Hematopoietic multipotent progenitor cell (in vitro differentiated cells): ENCODE data around the gene GBE1. TPM values are rescaled to one million over a fixed set of nuclear protein-coding genes. Genes with fewer than 3 reads are reported as not detected.
A peak's percentile ranks its signal among the peaks of the same experiment; 100 is the strongest.

Experiments used
- DNase-seq, 3 donors: peaks; one replicate each; pipeline ENCODE4 v3.0.0-alpha.2; 2011 to 2015; ENCODE audit warnings: low read depth in 2 of 3, low spot score in 2 of 3
- total RNA-seq: library from RNA; depleted of rRNA; stranded (reverse); fragments of >200 nt; gene quantifications from one replicate; pipeline ENCODE4 v1.2.3, GENCODE V29; 2012

GBE1 gene
- total RNA-seq, 1 donor, result 13.5 TPM

- DNase-seq, result no peak
These were observed 53.4 kb downstream of the GBE1 start for GRCh38 chr3:81707996-81708395.

GRCh38 chr3:81702126-81702525 lies 59.3 kb downstream of the GBE1 start:
- no peak for DNase-seq

- no peak for DNase-seq
These were observed 61.7 kb downstream of the GBE1 start for GRCh38 chr3:81699536-81700320.

- DNase-seq, result no peak
These were observed 65.4 kb downstream of the GBE1 start for GRCh38 chr3:81696090-81696489.

GRCh38 chr3:81695302-81695701 lies 66.1 kb downstream of the GBE1 start:
- no peak for DNase-seq

- no peak for DNase-seq
These were observed 66.8 kb downstream of the GBE1 start for GRCh38 chr3:81694662-81695061.

- DNase-seq, result no peak
These were observed 68.7 kb downstream of the GBE1 start for GRCh38 chr3:81692766-81693165.

- no peak for DNase-seq
These were observed 71.8 kb downstream of the GBE1 start for GRCh38 chr3:81689617-81690016.

- no peak for DNase-seq
These were observed 76.6 kb downstream of the GBE1 start for GRCh38 chr3:81684751-81685395.

GRCh38 chr3:81676706-81677456 lies 84.6 kb downstream of the GBE1 start:
- DNase-seq, result no peak

- no peak for DNase-seq
These were observed 86.8 kb downstream of the GBE1 start for GRCh38 chr3:81674690-81675089.

- DNase-seq, result no peak
These were observed 93.2 kb downstream of the GBE1 start for GRCh38 chr3:81668283-81668682.

- peak in 1 of 3 donors; percentile 50 for DNase-seq
These were observed 94.8 kb downstream of the GBE1 start for GRCh38 chr3:81666502-81667121.

GRCh38 chr3:81663114-81663513 lies 98.3 kb downstream of the GBE1 start:
- no peak for DNase-seq

GRCh38 chr3:81660036-81660435 lies 101.4 kb downstream of the GBE1 start:
- DNase-seq, result no peak

- no peak for DNase-seq
These were observed 103.0 kb downstream of the GBE1 start for GRCh38 chr3:81658322-81658997.

- DNase-seq, result peak in 2 of 3 donors; percentile 54 to 82
These were observed 110.3 kb downstream of the GBE1 start for GRCh38 chr3:81651139-81651538.

GRCh38 chr3:81650187-81650586 lies 111.3 kb downstream of the GBE1 start:
- no peak for DNase-seq

GRCh38 chr3:81645248-81645647 lies 116.2 kb downstream of the GBE1 start:
- DNase-seq, result no peak

GRCh38 chr3:81643721-81644120 lies 117.7 kb downstream of the GBE1 start:
- DNase-seq, result peak in 2 of 3 donors; percentile 26 to 68

GRCh38 chr3:81638480-81638879 lies 123.0 kb downstream of the GBE1 start:
- DNase-seq, result no peak
